ENCODE measurements around the gene ZNF273.

GRCh38 chr7:64951250-64951848, 48.3 kb downstream of the ZNF273 start:
- TF ChIP-seq CTCF (conservative IDR thresholded peaks at IDR 0.05) (peak; percentile 87), ZFX (IDR thresholded peaks at IDR 0.05) (no peak)

Data from C4-2B (cell line).